ENCODE measurements around the gene MEIS2. TPM values are rescaled to one million over a fixed set of nuclear protein-coding genes. Genes with fewer than 3 reads are reported as not detected.

Gene MEIS2
- total and polyA plus RNA-seq, 9 donors: 27.7 to 73.7 (median 47.7) TPM

DNA sequence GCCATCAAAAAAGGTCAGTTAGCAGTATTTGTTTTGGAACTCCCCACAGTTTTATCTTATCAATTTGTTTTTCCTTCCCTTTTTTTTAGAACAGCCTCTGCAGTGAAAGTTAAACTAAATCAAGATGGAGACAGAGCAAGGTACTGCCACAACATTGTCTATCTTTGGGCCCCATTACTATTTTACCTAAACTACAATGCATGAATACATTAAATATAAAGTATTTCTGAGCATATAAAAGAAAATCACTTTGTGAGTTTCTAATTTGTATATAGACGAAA lies 139.5 kb downstream of the MEIS2 start:
- Histone ChIP-seq H3K4me3 (no peak overlapping the region), H3K27me3 (no peaks in the 10 kb centered on the region), H3K36me3 (no peaks in the 10 kb centered on the region), H3K4me1 (ENCODE audit: insufficient read depth) (no peaks in the 10 kb centered on the region), H3K9me3 (no peaks in the 10 kb centered on the region), H3K27ac (no peak overlapping the region)
- DNase-seq: no peak
- 95 to 97% (median 96%) methylated on average over 1 of the region's 1 CpG for WGBS, 3 donors
- no peak for TF ChIP-seq EP300 (IDR thresholded peaks at IDR 0.05)
- TF ChIP-seq, protein P1, sequence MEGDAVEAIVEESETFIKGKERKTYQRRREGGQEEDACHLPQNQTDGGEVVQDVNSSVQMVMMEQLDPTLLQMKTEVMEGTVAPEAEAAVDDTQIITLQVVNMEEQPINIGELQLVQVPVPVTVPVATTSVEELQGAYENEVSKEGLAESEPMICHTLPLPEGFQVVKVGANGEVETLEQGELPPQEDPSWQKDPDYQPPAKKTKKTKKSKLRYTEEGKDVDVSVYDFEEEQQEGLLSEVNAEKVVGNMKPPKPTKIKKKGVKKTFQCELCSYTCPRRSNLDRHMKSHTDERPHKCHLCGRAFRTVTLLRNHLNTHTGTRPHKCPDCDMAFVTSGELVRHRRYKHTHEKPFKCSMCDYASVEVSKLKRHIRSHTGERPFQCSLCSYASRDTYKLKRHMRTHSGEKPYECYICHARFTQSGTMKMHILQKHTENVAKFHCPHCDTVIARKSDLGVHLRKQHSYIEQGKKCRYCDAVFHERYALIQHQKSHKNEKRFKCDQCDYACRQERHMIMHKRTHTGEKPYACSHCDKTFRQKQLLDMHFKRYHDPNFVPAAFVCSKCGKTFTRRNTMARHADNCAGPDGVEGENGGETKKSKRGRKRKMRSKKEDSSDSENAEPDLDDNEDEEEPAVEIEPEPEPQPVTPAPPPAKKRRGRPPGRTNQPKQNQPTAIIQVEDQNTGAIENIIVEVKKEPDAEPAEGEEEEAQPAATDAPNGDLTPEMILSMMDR (IDR thresholded peaks at IDR 0.05): no peak
- no peak for TF ChIP-seq POLR2A (IDR thresholded peaks at IDR 0.05)
- intact Hi-C loops (cut with DNase I): no loop called here

DNA sequence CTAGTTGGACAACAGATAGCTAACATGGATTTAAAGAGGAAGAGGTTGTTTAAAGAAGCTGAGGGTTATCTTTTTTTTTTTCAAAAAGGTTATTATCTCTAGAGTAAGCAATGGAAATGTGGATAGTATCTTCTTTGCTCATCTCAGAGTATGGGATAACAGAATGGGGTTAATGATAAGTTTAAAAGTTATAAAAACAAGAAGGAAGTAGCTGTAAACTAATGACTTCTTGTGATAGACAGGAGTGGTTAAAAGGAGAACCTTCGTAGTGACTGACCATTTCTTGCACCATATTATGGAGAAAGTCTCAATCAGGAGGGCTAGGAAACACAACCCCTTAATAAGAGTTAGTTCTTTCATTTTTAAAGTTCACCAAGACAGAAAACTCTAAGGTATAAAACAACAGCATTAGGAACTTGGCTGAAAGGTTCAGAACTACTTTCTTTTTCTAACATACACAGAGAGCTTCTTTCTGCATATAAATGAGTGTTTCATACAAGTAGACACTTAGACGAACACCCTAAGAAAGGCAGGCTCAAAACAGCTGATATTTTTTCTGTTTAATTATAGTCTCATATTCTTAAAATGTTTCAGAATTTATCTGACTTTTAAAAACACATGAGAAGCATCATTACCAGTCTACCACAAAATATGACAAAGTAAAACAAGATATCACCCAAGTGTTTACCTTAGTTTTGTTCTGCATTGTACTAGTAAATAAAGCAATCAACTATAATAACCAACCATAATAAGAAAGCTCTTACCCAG lies 140.0 kb downstream of the MEIS2 start:
- DNase-seq: no peak
- Histone ChIP-seq H3K4me1 (ENCODE audit: insufficient read depth) (no peaks in the 10 kb centered on the region), H3K27me3 (no peaks in the 10 kb centered on the region), H3K4me3 (no peak overlapping the region), H3K36me3 (no peaks in the 10 kb centered on the region), H3K27ac (no peak overlapping the region), H3K9me3 (no peaks in the 10 kb centered on the region)
- TF ChIP-seq, protein P1 (IDR thresholded peaks at IDR 0.05): no peak
- no peak for TF ChIP-seq EP300 (IDR thresholded peaks at IDR 0.05)
- no peak for TF ChIP-seq POLR2A (IDR thresholded peaks at IDR 0.05)
- WGBS, 3 donors: 43 to 50% (median 49%) methylated on average over 2 of the region's 2 CpGs
- intact Hi-C loops (cut with DNase I): no loop called here

DNA sequence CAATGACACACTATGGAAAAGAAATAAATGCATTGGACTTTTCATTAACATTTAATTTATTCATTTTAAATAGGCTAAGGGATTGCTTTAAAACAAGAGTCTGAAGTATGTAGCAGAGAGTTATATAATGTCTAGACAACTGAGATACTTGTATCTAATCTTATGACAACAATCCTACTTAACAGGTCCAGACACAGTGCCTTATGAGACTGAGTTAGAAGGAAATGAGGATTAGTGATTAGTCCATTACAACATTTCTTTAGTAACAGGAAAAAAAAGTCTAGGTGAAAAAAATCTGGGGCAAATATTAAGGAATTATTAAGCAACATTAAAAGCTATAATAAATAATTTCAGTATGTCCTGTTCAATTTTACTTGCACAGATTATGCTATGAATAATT lies 140.6 kb downstream of the MEIS2 start:
- Histone ChIP-seq H3K4me1 (ENCODE audit: insufficient read depth) (no peaks in the 10 kb centered on the region), H3K36me3 (no peaks in the 10 kb centered on the region), H3K27ac (no peak overlapping the region), H3K27me3 (no peaks in the 10 kb centered on the region), H3K9me3 (no peaks in the 10 kb centered on the region), H3K4me3 (no peak overlapping the region)
- TF ChIP-seq POLR2A (IDR thresholded peaks at IDR 0.05): no peak
- no peak for TF ChIP-seq EP300 (IDR thresholded peaks at IDR 0.05)
- TF ChIP-seq, protein P1 (IDR thresholded peaks at IDR 0.05): no peak
- intact Hi-C loops (cut with DNase I): no loop called here
- DNase-seq: no peak

DNA sequence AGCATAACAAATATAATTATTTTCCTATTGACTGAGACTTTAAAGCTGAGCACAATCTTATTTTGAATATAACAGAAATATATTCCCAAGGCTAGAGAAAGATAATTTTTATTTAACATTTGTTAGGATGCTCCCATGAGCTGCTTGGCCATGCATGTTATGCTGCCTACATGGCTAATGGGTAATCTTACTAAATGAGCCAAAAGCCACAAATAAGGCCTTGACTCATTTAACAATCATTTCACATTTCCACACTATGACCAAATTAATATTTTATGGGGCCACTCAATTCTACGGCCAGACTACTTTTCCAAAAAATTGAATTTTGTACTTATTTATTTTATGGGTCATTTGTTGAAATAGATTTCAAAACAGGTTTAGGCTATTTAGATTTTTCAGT lies 141.7 kb downstream of the MEIS2 start:
- TF ChIP-seq POLR2A (IDR thresholded peaks at IDR 0.05) (no peak), EP300 (IDR thresholded peaks at IDR 0.05) (no peak)
- TF ChIP-seq, protein P1 (IDR thresholded peaks at IDR 0.05): no peak
- intact Hi-C loops (cut with DNase I): no loop called here
- H3K27me3 ChIP-seq: no peaks in the 10 kb centered on the region
- DNase-seq: no peak
- WGBS, 3 donors: 88 to 94% (median 91%) methylated on average over 1 of the region's 1 CpG
- no peaks in the 10 kb centered on the region for H3K36me3 ChIP-seq
- H3K27ac ChIP-seq: no peak overlapping the region
- H3K9me3 ChIP-seq: no peaks in the 10 kb centered on the region
- no peaks in the 10 kb centered on the region for H3K4me1 ChIP-seq (ENCODE audit: insufficient read depth)
- no peak overlapping the region for H3K4me3 ChIP-seq
